NK-92 (cell line): ENCODE data around the gene MYO5B.

Experiments used
- DNase-seq: peaks from one replicate; lab custom pipeline; 2025; ENCODE audit not compliant: unreplicated experiment; lab: John Stamatoyannopoulos, UW

Gene MYO5B

DNA sequence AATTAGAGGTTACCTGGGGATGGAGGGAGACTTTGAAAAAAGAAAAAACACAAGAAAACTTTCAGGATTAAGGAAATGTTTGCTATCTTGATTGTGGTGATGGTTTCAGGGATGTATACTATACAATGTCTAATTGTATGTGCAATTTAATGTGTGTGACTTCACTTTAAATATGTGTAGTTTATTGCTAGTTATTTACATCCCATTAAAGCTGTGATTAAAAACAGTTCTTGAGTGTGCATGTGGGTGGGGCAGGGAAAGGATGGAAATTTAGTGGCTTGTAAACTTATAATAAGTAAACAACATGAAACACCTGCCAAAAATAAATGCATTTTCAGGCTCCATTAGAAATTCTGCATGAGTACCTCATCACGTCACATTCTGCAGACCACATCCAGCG, 167.0 kb downstream of the MYO5B start:
- DNase-seq: no peak

DNA sequence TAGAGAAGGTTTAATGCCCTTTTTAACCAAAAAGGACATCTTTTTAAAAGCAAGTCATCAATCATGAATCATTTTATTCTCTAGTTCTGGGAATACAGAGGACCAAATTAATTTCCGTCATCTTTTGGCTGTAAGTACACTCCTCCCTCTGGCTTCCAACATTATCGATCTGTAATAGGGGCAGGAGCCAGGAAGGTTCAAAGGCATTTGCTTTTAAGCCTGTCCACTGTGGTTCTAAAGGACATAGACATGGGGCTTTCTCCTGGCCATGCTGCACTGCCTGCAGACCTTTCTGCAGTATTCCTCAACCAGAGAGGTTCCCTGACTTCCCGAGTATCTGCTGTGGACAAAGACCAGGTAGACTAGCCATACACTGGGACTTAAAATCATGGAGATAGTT, 170.5 kb downstream of the MYO5B start:
- DNase-seq: no peak

DNA sequence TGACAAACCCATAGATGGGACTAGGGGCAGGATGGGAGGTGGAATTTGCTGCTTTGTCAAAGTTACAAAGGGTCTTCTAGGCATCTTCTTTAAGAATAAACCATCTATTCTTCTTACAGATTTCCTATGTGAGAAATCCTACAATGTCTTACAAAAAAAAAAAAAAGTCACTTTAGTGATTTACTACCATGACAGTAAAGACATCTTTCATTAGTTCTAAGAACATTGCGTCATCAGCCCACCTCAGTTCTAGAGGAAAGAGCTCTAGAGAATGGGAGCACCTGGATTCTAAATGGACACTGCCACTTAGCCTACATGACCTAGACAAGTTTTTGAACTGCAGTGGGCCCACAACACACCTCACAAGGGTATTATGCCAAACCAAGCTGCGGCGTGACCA, 172.0 kb downstream of the MYO5B start:
- DNase-seq: no peak

DNA sequence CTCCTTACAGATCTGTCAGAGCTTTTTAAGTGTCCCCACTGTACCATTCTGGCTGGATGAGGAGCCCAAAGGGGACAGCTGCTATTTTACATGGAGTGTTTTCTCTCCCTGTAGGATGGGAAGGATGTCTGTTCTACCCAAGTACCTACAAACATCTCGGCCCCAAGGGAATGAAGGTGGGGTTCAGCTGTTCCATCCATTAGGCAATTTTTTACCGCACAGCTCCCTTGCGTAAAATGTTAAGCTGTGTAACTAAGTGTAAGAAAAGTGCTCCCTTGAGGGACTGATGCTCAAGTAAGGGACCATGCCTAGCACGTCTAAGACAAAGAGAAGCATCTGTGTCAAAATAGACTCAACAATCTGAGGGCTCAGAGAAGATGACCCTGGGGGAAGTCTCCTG, 180.3 kb downstream of the MYO5B start:
- no peak for DNase-seq

DNA sequence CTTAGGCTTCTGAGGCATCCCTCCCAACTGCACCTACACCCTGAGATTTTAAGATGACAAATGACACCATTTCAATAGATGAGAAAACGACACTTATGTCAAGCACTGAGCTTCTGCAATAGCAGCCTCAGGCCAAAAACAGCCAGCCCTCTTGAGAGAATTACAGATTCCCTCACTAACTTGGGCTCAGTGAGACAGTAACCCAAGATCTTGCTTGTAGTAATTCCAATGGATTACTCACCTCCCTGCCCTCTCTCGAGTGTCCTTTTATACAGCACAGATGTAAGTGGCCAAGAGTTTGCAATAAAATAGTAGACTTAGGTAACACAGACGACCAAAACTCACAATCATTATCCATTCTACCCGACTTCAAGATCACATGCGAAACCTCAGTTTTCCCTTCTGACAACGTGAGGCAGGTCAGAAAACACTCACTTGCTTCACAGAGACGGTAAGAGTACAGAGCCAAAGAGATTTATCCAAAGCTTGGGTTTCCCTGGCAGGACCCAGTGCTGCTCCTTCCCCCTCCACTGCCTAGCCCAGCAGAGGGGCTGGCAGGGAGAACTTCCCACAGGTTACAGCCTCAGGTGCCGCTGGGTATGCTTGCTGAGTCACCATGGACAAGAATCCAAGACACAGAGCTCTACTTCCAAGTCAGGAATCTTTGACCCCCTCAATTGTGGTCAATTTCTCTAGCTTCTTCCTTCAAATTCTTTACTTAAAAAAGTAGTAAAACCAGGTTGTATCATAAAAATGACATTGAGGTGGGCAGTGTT, 181.4 kb downstream of the MYO5B start:
- no peak for DNase-seq

DNA sequence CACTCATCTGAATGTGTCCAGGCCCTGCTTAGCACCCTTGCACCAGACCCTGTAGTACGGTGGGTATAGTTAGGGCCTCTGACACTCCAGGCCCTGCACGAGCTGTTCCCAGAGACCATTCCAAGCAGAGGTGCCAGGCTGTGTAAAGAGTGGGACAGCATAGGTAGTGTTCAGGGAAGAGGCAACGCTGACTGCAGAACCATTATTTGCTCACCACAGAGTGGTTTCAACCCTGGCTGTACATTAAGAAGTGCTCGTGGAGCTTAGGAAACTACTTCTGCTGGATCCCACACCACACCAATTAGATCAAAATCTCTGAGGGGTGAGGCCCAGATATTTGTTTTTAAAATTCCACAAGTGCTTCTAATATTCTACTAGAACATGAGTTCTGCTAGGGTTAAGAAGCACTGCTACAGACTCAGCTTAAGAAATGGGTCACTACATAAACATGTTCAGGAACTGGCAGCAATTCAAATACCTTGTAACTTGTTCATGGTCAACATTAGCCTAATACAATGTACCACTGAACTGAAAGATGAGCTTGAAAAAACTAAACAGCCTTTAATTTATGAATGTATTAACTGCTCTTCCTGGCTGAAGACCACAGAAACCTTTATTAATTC, 183.0 kb downstream of the MYO5B start:
- DNase-seq: no peak

DNA sequence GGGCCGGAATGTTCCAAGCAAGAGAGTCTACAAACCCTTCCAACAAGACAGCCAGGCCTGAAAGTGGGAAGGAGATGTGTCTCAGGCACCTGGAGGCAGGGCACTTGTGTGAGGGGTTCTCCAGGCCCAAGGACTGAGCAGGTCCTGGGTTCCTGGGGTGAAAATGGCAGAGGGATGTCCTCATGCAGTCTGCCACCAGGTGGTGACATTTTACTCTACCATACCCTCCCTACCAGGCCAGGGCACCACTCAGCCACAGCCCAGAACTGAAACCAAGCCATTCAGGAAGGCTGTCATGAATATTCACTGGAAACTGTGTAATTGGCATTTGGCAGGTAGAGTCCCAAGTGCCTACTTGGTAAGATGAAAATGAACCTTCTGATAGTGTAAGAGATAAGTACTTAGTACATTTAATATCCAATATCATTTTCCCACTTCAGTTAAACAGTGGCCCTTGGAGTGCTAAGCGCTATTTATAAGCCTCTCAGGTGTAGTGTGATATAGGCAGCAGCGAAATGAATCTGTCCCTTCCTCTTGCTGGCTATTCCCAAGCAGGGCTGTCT, 185.1 kb downstream of the MYO5B start:
- no peak for DNase-seq

DNA sequence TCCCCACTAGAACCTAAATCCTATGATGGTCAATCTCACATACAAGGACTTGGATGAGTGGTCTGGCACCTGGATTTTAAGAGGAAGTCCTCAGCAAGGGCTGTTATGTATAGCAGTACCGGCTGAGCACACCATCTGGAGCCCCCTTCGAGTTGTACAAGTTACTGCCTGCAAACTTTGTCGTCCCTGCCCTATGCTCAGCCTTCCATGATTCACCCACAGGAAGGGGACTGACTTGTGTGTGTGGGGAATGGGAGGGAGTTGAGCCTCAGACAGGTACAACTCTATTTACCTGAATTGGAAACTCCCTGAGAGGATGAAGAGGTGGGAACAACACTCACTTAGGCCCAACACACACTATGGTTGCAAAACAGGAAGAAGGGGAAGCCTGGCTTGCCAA, 186.6 kb downstream of the MYO5B start:
- no peak for DNase-seq

DNA sequence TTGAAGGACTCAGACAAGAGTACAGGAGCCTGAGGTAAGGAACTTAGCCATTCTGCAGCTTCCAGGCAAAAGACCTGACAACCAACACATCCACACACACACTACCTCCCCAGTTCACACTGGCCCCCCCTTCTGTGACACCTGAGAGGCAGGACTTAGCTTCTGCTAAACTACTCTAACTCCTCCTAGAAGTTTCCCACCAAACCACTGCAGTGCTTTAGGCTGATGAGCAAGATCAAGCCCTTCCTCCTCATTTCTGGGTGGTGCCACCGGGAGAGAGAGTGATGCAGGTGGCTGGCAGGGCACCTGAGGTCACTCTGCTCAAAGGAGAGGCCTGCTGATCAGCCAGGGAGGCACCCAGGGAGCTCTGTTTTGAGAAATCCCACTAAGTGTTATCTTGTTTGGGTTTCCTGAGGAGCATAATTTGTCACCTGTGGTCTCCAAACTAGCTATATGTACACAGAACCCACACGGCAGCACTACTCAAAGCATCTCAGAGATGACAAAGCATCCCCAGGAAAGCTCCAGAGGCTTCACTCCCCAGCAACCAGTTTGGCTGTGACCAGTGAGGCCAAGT, 188.4 kb downstream of the MYO5B start:
- DNase-seq: no peak

DNA sequence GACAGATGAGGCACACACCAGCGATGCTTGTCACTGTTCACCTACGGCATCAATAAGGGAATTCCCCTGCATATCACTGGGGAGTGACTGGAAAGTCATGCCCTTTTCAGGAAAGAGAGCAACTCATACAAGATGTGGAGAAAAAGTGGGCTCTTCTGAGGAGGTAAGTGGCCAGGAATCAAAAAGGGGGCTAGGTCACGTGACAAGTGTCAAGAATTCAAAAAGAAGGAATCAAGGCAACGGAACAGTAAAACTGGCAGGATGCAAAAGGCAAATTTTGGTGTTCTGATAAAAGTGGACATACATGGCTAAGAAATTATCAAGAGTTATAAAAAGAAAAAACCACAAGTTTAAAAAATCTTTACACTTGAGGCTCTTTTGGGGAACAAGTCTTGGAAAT, 190.9 kb downstream of the MYO5B start:
- no peak for DNase-seq

DNA sequence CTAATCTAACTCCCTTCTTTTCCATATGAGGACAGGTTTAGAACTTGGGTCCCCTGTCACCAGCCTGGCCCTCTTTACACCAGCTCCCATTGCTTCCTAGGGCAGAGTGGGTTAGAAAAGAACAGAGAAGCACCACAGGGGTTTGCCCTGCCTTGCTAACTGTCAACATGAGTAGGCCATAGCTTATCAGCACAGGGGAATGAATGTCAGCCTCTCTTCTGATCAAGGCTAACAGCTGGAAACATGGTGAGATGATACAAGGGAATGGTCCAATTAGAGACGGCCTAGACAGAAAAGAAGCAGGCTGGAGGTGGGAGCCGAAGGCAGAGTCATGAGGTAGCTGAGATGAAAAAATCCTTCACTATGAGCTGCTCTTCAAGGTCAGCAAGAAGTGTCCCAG, 192.2 kb downstream of the MYO5B start:
- DNase-seq: no peak

DNA sequence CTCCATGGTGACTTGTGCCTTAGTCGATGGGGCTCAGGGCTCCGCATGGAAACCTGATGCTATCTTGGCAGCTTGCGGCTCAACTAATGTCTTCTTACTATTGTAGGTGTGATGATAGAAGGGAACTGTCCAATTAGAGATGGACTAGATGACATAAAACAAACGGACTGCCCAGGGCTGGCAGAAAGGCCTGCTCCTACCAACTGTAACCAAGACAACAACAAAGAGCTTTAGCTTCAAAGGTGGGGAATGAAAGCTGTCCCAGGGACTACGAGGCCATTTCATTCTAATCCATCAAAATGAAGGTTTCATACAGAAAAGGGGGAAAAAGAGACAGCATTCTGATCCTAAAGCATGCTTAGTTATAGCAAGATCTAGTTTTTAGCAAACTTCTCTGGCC, 194.7 kb downstream of the MYO5B start:
- no peak for DNase-seq

DNA sequence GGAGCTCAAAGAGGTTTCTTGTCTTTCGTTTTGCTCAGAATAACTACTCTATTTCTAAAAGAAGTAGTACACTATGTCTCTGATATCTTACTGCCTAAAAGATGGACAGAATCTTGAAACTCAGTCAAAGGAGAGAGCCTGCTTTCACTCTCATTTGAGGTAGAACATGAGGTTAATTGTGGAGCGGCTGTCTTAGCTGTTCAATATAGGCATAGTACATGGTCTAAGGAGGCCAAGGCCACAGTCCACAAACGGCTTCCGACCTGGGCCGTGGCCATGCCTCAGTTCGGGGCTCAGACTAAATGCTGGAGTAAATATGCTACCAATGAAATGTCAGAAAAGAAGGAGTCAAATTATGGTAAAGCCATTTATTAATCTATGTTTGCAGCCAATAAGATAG, 195.8 kb downstream of the MYO5B start:
- no peak for DNase-seq

DNA sequence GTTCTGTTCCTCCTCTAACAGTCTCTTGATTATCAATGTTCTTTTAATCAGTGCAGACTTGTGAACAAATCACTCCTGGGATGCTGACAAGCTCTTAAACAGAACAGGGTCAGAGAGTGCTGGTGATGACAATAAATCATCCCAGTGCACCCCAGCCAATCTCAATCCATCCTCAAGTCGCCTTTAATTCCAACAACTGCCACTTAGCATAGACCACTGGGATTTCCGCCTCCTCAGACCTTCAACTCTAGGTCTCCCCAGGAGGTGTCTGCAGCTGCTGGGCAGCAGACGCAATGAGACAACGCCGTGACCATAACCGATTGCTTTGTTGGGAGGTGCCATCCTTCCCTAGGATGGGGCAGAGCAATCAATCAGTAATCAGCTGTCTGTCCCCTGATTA, 197.4 kb downstream of the MYO5B start:
- DNase-seq: no peak

DNA sequence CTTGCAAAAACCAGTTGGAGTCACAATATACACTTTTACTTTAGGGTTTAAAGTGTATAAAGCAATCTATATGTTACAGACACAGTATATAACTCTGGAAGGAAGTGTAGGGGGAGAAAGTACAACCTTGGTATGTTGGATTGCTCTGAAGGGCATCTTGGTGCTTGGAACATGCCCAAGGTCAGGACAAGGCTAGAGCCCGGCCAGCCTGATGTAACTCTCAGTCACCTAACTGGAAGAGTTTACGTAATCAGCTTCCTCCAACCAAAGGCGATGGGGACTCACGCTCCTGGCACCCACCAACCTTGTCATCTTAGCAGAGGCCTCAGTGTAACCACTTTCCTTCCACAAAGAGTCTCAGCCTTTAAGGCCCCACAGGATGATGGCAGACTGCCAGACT, 200.5 kb downstream of the MYO5B start:
- DNase-seq: no peak

DNA sequence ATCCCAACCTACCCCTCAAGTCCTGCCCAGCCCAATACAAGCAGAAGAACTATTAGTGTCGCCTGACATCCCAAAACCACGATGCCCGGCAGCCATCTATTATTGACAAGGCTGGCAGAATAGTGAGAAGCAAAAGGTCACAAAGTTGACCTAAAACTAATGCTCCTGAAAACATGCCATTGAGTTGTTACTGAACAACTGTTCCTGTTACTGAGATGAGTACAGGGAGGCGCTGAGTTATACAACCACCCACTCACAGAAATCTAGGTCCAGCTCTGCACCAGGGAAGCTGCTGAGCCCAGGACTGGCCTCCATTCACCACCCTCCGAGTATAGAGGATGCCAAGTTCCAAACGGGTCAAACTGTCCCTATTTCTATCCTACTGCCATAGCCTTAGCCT, 201.6 kb downstream of the MYO5B start:
- no peak for DNase-seq

DNA sequence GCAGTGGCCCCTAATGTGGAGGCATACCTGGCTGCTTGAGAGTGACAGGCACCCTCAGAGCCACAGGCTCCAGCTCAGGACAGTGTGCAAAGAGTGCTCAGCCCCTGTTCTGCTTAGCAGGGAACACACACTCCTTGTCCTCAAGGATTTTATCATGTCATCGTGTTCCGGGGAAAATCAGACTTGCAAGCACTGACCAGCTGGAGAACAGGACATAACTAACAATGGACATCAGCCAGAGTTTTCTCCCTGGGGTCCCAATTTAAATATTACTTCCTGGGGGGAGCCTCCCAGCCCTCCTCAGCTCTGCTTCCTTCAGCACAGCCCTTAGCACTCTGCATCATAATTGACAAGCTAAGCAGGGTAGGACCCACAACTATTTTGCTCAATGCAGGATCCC, 206.2 kb downstream of the MYO5B start:
- no peak for DNase-seq

DNA sequence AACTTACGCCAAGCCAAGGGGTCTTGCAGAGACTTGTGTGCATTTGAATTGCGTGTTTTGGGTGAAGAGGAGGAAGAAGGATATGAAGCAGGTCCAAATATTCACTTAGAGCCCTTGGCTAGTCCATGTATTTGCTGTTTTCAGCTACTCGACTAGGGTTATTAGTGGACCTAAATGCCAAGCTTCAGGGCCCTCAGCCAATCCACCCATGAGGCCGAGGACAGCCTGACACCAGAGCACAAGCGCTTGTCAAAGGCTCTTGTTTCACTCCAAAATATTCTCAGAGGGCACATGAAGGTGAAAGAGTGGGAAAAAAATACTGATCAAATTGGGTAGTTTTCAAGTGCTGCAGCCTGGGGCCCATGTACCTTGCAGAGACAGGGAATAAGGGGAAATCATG, 206.8 kb downstream of the MYO5B start:
- DNase-seq: no peak

DNA sequence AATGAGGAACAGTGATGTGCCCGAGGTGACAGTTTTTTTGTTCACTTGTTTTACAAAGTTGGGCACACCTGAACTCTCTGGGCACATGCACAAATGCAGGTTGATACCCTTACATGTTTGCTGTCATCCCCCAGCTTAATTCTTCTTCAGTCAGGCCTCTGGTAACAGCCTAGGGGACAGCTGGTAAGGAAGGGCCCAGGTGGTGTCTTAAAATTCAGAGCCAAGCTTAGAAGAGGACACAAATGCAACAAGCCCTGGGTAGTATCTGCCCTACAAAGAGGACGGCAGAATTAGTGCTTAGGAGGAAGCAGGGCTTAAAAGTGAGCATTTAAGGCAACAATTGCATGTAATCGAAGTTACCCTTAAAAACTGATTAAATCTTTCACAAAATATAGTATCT, 209.7 kb downstream of the MYO5B start:
- no peak for DNase-seq

DNA sequence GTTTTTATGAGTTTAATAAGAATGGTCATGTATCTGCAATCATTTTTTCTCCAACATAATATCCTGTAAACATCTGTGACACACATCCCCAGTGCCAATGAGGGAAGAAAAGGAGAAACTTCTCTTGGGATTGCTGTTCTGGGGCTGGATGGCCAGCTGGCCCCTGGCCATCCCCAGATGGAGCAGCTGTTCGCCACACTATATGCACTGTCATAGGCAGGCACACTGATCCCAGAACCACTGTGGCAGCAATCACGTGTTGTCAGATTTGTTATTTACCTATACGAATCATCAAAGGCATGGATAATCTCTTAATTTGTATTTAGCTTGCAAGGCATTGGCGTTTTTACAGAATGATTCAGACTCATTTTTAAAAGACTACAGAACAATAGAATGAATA, 214.1 kb downstream of the MYO5B start:
- DNase-seq: no peak

DNA sequence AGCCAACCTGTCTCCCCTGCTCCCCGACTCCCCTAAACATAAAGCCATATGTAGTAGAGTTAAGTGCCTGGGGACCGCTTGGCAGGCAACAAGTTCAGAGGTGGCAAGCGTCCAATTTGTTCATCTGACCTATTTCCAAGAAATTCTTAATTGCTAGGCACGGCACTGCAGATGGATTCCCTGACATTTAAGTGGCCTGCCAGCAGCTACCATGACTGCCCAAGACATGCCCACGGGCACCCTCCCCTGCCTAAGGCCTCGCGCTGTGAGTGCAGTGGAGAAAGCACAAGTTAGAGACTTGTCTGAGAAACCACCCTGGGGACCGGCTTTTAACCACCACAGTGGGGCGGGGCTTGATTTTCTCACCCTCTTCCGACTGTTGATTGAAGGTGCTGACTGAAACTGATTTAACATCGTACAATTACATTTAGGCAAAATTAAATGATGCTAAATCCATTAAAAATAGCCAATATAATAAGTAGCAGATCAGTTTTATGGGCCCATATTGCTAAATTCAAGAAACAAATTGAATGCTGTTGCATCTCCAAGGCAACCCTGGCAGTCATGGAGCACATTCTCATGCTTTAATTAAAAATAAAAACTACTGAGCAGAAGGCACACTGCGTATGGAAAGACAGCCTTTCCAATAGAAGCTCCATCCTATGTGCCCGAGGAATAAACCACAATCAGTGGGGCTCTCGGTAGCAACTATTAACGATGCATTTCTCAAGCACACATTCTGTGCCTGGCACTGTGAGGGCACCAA, 218.0 kb downstream of the MYO5B start:
- DNase-seq: no peak

DNA sequence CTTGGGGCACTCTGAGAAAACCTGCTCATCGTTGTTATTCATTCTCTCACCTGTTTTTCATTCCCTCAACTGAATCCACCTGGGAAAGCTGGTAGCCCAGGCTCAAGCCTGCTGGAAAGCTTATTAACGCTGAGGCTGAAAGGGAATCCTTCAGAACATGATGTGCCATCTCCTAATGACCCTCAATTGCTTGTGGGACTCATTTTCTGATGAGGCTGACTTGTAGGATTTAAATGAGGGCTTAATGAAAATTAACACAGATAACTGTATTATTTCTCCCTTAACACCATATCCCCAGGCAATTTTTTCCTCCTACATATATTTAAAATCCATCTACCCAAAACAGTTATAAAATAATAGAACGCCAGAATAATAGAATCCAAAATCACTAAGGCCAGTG, 218.9 kb downstream of the MYO5B start:
- DNase-seq: no peak
